ENCODE measurements around the gene CELF2. TPM values are rescaled to one million over a fixed set of nuclear protein-coding genes. Genes with fewer than 3 reads are reported as not detected.
"Not testable (repeated sequence)": the region's sequence is repeated elsewhere in the genome, so short reads cannot be mapped to it uniquely, and the experiment has no call there.

Gene CELF2
- total RNA-seq, 1 donor: 135 TPM

- Histone ChIP-seq H3K9me3 (ENCODE audit: low read depth, low read length) (no peaks in the 10 kb centered on the region), H3K4me1 (ENCODE audit: insufficient read depth, low read length) (peaks cover 100% of the 10 kb centered on the region), H3K4me3 (ENCODE audit: low read length) (no peak overlapping the region), H3K27me3 (ENCODE audit: insufficient read depth, low read length) (no peaks in the 10 kb centered on the region)
Observed at GRCh38 chr10:11175823-11176243, 158.2 kb downstream of the CELF2 start.

- Histone ChIP-seq H3K4me1 (ENCODE audit: insufficient read depth, low read length) (peaks cover 100% of the 10 kb centered on the region), H3K9me3 (ENCODE audit: low read depth, low read length) (no peaks in the 10 kb centered on the region), H3K27me3 (ENCODE audit: insufficient read depth, low read length) (no peaks in the 10 kb centered on the region), H3K4me3 (ENCODE audit: low read length) (no peak overlapping the region)
Observed at GRCh38 chr10:11176746-11177145, 159.1 kb downstream of the CELF2 start.

- Histone ChIP-seq H3K4me3 (ENCODE audit: low read length) (no peak overlapping the region), H3K9me3 (ENCODE audit: low read depth, low read length) (no peaks in the 10 kb centered on the region), H3K4me1 (ENCODE audit: insufficient read depth, low read length) (peaks cover 100% of the 10 kb centered on the region), H3K27me3 (ENCODE audit: insufficient read depth, low read length) (no peaks in the 10 kb centered on the region)
Observed at GRCh38 chr10:11177381-11177780, 159.7 kb downstream of the CELF2 start.

- Histone ChIP-seq H3K27me3 (ENCODE audit: insufficient read depth, low read length) (no peaks in the 10 kb centered on the region), H3K4me1 (ENCODE audit: insufficient read depth, low read length) (peaks cover 100% of the 10 kb centered on the region), H3K4me3 (ENCODE audit: low read length) (no peak overlapping the region), H3K9me3 (ENCODE audit: low read depth, low read length) (no peaks in the 10 kb centered on the region)
Observed at GRCh38 chr10:11177926-11178471, 160.3 kb downstream of the CELF2 start.

- Histone ChIP-seq H3K9me3 (ENCODE audit: low read depth, low read length) (no peaks in the 10 kb centered on the region), H3K4me1 (ENCODE audit: insufficient read depth, low read length) (peaks cover 98% of the 10 kb centered on the region), H3K4me3 (ENCODE audit: low read length) (no peak overlapping the region), H3K27me3 (ENCODE audit: insufficient read depth, low read length) (no peaks in the 10 kb centered on the region)
Observed at GRCh38 chr10:11178606-11179515, 161.2 kb downstream of the CELF2 start.

GRCh38 chr10:11179516-11180105 is 161.9 kb downstream of the CELF2 start:
- Histone ChIP-seq H3K27me3 (ENCODE audit: insufficient read depth, low read length) (no peaks in the 10 kb centered on the region), H3K4me3 (ENCODE audit: low read length) (peak overlapping the region; percentile 5), H3K4me1 (ENCODE audit: insufficient read depth, low read length) (peaks cover 90% of the 10 kb centered on the region), H3K9me3 (ENCODE audit: low read depth, low read length) (no peaks in the 10 kb centered on the region)

GRCh38 chr10:11180228-11180627 is 162.6 kb downstream of the CELF2 start:
- H3K4me3 ChIP-seq (ENCODE audit: low read length): peak overlapping the region; percentile 5
- H3K9me3 ChIP-seq (ENCODE audit: low read depth, low read length): no peaks in the 10 kb centered on the region
- peaks cover 87% of the 10 kb centered on the region for H3K4me1 ChIP-seq (ENCODE audit: insufficient read depth, low read length)
- no peaks in the 10 kb centered on the region for H3K27me3 ChIP-seq (ENCODE audit: insufficient read depth, low read length)

GRCh38 chr10:11181978-11182377 is 164.3 kb downstream of the CELF2 start:
- Histone ChIP-seq H3K4me1 (ENCODE audit: insufficient read depth, low read length) (peaks cover 79% of the 10 kb centered on the region), H3K4me3 (ENCODE audit: low read length) (no peak overlapping the region)

GRCh38 chr10:11183015-11183414 is 165.3 kb downstream of the CELF2 start:
- Histone ChIP-seq H3K27me3 (ENCODE audit: insufficient read depth, low read length) (no peaks in the 10 kb centered on the region), H3K9me3 (ENCODE audit: low read depth, low read length) (no peaks in the 10 kb centered on the region), H3K4me3 (ENCODE audit: low read length) (no peak overlapping the region), H3K4me1 (ENCODE audit: insufficient read depth, low read length) (peaks cover 71% of the 10 kb centered on the region)

More at GRCh38 chr10:11181978-11182377, 164.3 kb downstream of the CELF2 start:
- H3K27me3 ChIP-seq (ENCODE audit: insufficient read depth, low read length): no peaks in the 10 kb centered on the region
- no peaks in the 10 kb centered on the region for H3K9me3 ChIP-seq (ENCODE audit: low read depth, low read length)

GRCh38 chr10:11184093-11184492 is 166.4 kb downstream of the CELF2 start:
- no peaks in the 10 kb centered on the region for H3K9me3 ChIP-seq (ENCODE audit: low read depth, low read length)
- H3K4me1 ChIP-seq (ENCODE audit: insufficient read depth, low read length): peaks cover 69% of the 10 kb centered on the region

GRCh38 chr10:11185128-11185665 is 167.5 kb downstream of the CELF2 start:
- H3K4me1 ChIP-seq (ENCODE audit: insufficient read depth, low read length): peaks cover 68% of the 10 kb centered on the region
- not testable (repeated sequence) for H3K9me3 ChIP-seq (ENCODE audit: low read depth, low read length); H3K27me3 ChIP-seq (ENCODE audit: insufficient read depth, low read length); H3K4me3 ChIP-seq (ENCODE audit: low read length)

More at GRCh38 chr10:11184093-11184492, 166.4 kb downstream of the CELF2 start:
- Histone ChIP-seq H3K27me3 (ENCODE audit: insufficient read depth, low read length) (no peaks in the 10 kb centered on the region), H3K4me3 (ENCODE audit: low read length) (no peak overlapping the region)

GRCh38 chr10:11186374-11186773 is 168.7 kb downstream of the CELF2 start:
- Histone ChIP-seq H3K4me1 (ENCODE audit: insufficient read depth, low read length) (peaks cover 68% of the 10 kb centered on the region), H3K27me3 (ENCODE audit: insufficient read depth, low read length) (no peaks in the 10 kb centered on the region), H3K9me3 (ENCODE audit: low read depth, low read length) (no peaks in the 10 kb centered on the region), H3K4me3 (ENCODE audit: low read length) (no peak overlapping the region)

- H3K4me3 ChIP-seq (ENCODE audit: low read length): no peak overlapping the region
Observed at GRCh38 chr10:11189582-11190376, 172.1 kb downstream of the CELF2 start.

GRCh38 chr10:11191190-11191589 is 173.5 kb downstream of the CELF2 start:
- no peaks in the 10 kb centered on the region for H3K27me3 ChIP-seq (ENCODE audit: insufficient read depth, low read length)
- H3K9me3 ChIP-seq (ENCODE audit: low read depth, low read length): no peaks in the 10 kb centered on the region
- peaks cover 81% of the 10 kb centered on the region for H3K4me1 ChIP-seq (ENCODE audit: insufficient read depth, low read length)
- no peak overlapping the region for H3K4me3 ChIP-seq (ENCODE audit: low read length)

More at GRCh38 chr10:11189582-11190376, 172.1 kb downstream of the CELF2 start:
- peaks cover 74% of the 10 kb centered on the region for H3K4me1 ChIP-seq (ENCODE audit: insufficient read depth, low read length)
- H3K9me3 ChIP-seq (ENCODE audit: low read depth, low read length): no peaks in the 10 kb centered on the region
- H3K27me3 ChIP-seq (ENCODE audit: insufficient read depth, low read length): no peaks in the 10 kb centered on the region

All from mononuclear cell (primary cell).